OCI-LY1 (cell line): ENCODE measurements around the gene TPCN1.

ENCODE experiments used
- H2AFZ ChIP-seq: fragments of 200-600 bp; sonication (generic), shearing (Covaris generic); 2 replicates; pipeline ENCODE4 v1.6.0; 2014; ENCODE audit warnings: antibody characterized with exemption, mild to moderate bottlenecking, low read length
- H3F3A ChIP-seq: fragments of 200-600 bp; sonication (generic), shearing (Covaris generic); 2 replicates; pipeline ENCODE4 v1.6.0; 2014; ENCODE audit warnings: mild to moderate bottlenecking, antibody characterized with exemption, low read length, moderate library complexity; ENCODE audit not compliant: insufficient read depth
- H3K27ac ChIP-seq: fragments of 200-600 bp; sonication (generic); 2 replicates; pipeline ENCODE4 v1.5.1; 2014; ENCODE audit warnings: low read length, mixed run types, mild to moderate bottlenecking, low read depth; ENCODE audit not compliant: poor library complexity, severe bottlenecking
- H3K27me3 ChIP-seq: fragments of 200-600 bp; sonication (generic); 2 replicates; pipeline ENCODE4 v1.6.0; 2014; ENCODE audit warnings: antibody characterized with exemption, mild to moderate bottlenecking, low read length, moderate library complexity; ENCODE audit not compliant: insufficient read depth
- H3K36me3 ChIP-seq: fragments of 200-600 bp; sonication (generic); 2 replicates; pipeline ENCODE4 v1.6.1; 2014; ENCODE audit warnings: mild to moderate bottlenecking, antibody characterized with exemption, low read length, moderate library complexity, mixed read lengths; ENCODE audit not compliant: insufficient read depth
- H3K4me1 ChIP-seq: fragments of 200-600 bp; sonication (generic); 2 replicates; pipeline ENCODE4 v1.5.1; 2014; ENCODE audit warnings: mild to moderate bottlenecking, low read length, moderate library complexity; ENCODE audit not compliant: insufficient read depth, severe bottlenecking
- H3K4me2 ChIP-seq: fragments of 200-600 bp; sonication (generic), shearing (Covaris generic); 2 replicates; pipeline ENCODE4 v1.6.1; 2014; ENCODE audit warnings: low read length
- H3K4me3 ChIP-seq: fragments of 200-600 bp; sonication (generic); 2 replicates; pipeline ENCODE4 v1.5.1; 2014; ENCODE audit warnings: low read length, low read depth, mild to moderate bottlenecking, mixed read lengths; ENCODE audit not compliant: poor library complexity, severe bottlenecking
- H3K79me2 ChIP-seq: fragments of 200-600 bp; shearing (Covaris generic); 2 replicates; pipeline ENCODE4 v1.6.1; 2016; ENCODE audit warnings: mixed run types, low read length, mixed read lengths; ENCODE audit not compliant: insufficient read depth
- H3K9ac ChIP-seq: fragments of 200-600 bp; sonication (generic), shearing (Covaris generic); 2 replicates; pipeline ENCODE4 v1.6.1; 2014; ENCODE audit warnings: mild to moderate bottlenecking, low read length, mixed read lengths
- H3K9me2 ChIP-seq: fragments of 200-600 bp; sonication (generic), shearing (Covaris generic); 2 replicates; pipeline ENCODE4 v1.6.1; 2014; ENCODE audit warnings: low read depth, mild to moderate bottlenecking, low read length, mixed read lengths
- H3K9me3 ChIP-seq: fragments of 200-600 bp; shearing (Covaris generic); 2 replicates; pipeline ENCODE4 v1.6.1; 2014; ENCODE audit warnings: low read length, mixed read lengths
- H4K20me1 ChIP-seq: fragments of 200-600 bp; sonication (generic), shearing (Covaris generic); 2 replicates; pipeline ENCODE4 v1.6.0; 2016; ENCODE audit warnings: mild to moderate bottlenecking, low read length; ENCODE audit not compliant: insufficient read depth
- CTCF ChIP-seq: fragments of 200-600 bp; sonication (generic), shearing (Covaris generic); IDR thresholded peaks from 2 replicates; pipeline ENCODE4 v1.5.1; 2017; ENCODE audit warnings: mild to moderate bottlenecking, antibody characterized with exemption, low read length, moderate library complexity, mixed read lengths
- EZH2 ChIP-seq: fragments of 200-600 bp; sonication (generic), shearing (Covaris generic); IDR thresholded peaks from 2 replicates; pipeline ENCODE4 v1.8.0; 2017; ENCODE audit warnings: borderline replicate concordance, mixed run types, mild to moderate bottlenecking, antibody characterized with exemption, low read length, moderate library complexity, mixed read lengths

TPCN1 gene

GRCh38 chr12:113270709-113271009 is 49.4 kb downstream of the TPCN1 start:
- Histone ChIP-seq H3K79me2 (no peaks in the 10 kb centered on the region), H3K27ac (no peak overlapping the region), H4K20me1 (no peaks in the 10 kb centered on the region), H3K9me2 (no peaks in the 10 kb centered on the region), H3K36me3 (peaks cover 95% of the 10 kb centered on the region), H3K27me3 (no peaks in the 10 kb centered on the region), H3K4me2 (no peak overlapping the region), H3K4me1 (no peaks in the 10 kb centered on the region), H3K9me3 (no peaks in the 10 kb centered on the region), H3F3A (no peaks in the 10 kb centered on the region), H2AFZ (no peak overlapping the region), H3K4me3 (no peak overlapping the region), H3K9ac (no peak overlapping the region)
- no peak for TF ChIP-seq CTCF
- no peak for TF ChIP-seq EZH2

GRCh38 chr12:113271466-113271852 is 50.2 kb downstream of the TPCN1 start:
- Histone ChIP-seq H3K27ac (no peak overlapping the region), H4K20me1 (no peaks in the 10 kb centered on the region), H3K4me3 (no peak overlapping the region), H3K9me3 (no peaks in the 10 kb centered on the region), H3K79me2 (no peaks in the 10 kb centered on the region), H3K9me2 (no peaks in the 10 kb centered on the region), H2AFZ (no peak overlapping the region), H3K27me3 (no peaks in the 10 kb centered on the region), H3K4me1 (no peaks in the 10 kb centered on the region), H3K9ac (no peak overlapping the region), H3F3A (no peaks in the 10 kb centered on the region), H3K36me3 (peaks cover 95% of the 10 kb centered on the region), H3K4me2 (no peak overlapping the region)
- no peak for TF ChIP-seq CTCF
- no peak for TF ChIP-seq EZH2

- Histone ChIP-seq H3F3A (no peaks in the 10 kb centered on the region), H2AFZ (no peak overlapping the region), H3K4me1 (no peaks in the 10 kb centered on the region), H3K4me2 (no peak overlapping the region), H3K9ac (no peak overlapping the region), H3K9me2 (no peaks in the 10 kb centered on the region), H4K20me1 (no peaks in the 10 kb centered on the region), H3K36me3 (peaks cover 95% of the 10 kb centered on the region), H3K79me2 (no peaks in the 10 kb centered on the region), H3K27ac (no peak overlapping the region), H3K27me3 (no peaks in the 10 kb centered on the region), H3K4me3 (no peak overlapping the region), H3K9me3 (no peaks in the 10 kb centered on the region)
- TF ChIP-seq EZH2 (no peak), CTCF (no peak)
Measured at GRCh38 chr12:113271853-113272561, 50.7 kb downstream of the TPCN1 start.
